Ascending aorta (tissue), 2 donors: ENCODE results near the gene ZNF891. TPM values are rescaled to one million over a fixed set of nuclear protein-coding genes. Genes with fewer than 3 reads are reported as not detected.

Experiments
- DNase-seq, 2 donors: peaks; one replicate each; pipeline ENCODE4 v3.0.0-alpha.2; 2019; ENCODE audit warnings: low spot score in 2 of 2
- H3K27ac ChIP-seq, 2 donors: fragments of 200-600 bp; sonication (generic); one replicate each; pipeline ENCODE4 v1.5.1; 2016 to 2017; ENCODE audit warnings: mild to moderate bottlenecking in 1 of 2
- H3K27me3 ChIP-seq: fragments of 200-600 bp; sonication (generic); one replicate; pipeline ENCODE4 v1.5.1; 2017
- H3K36me3 ChIP-seq, 2 donors: fragments of 200-600 bp; sonication (generic); one replicate each; pipeline ENCODE4 v1.5.1; 2016
- H3K4me1 ChIP-seq, 2 donors: fragments of 200-600 bp; sonication (generic); one replicate each; pipeline ENCODE4 v1.5.1; 2016 to 2017; ENCODE audit warnings: mild to moderate bottlenecking in 1 of 2
- H3K4me3 ChIP-seq, 2 donors: fragments of 200-600 bp; sonication (generic); one replicate each; pipeline ENCODE4 v1.5.1; 2016 to 2017; ENCODE audit warnings: mild to moderate bottlenecking in 1 of 2
- H3K9me3 ChIP-seq, 2 donors: fragments of 200-600 bp; sonication (generic); one replicate each; pipeline ENCODE4 v1.5.1; 2016
- CTCF ChIP-seq, 3 experiments: fragments of 200-600 bp in 2 of 3; fragments of 450-650 bp in 1 of 3; sonication (generic) in 2 of 3; IDR thresholded peaks; one replicate each; pipeline ENCODE4 v1.5.1; 2016 to 2019; ENCODE audit warnings: antibody characterized with exemption in 3 of 3, mild to moderate bottlenecking in 1 of 3, moderate library complexity in 1 of 3
- intact Hi-C: fragments of 100-400 bp; cut with DNase I; formaldehyde crosslinking; loops from one replicate; pipeline ENCODE4 v1.15.1; 2023
- total RNA-seq: library from RNA; depleted of rRNA; stranded (reverse); fragments of >200 nt; gene quantifications from one replicate; pipeline ENCODE4 v1.1.0, GENCODE V29; 2016

The ZNF891 gene
- total RNA-seq, 1 donor from 2014 or later, result 2.0 TPM

- H3K4me1 ChIP-seq, result no peaks in the 10 kb centered on the region
- H3K27me3 ChIP-seq, result no peaks in the 10 kb centered on the region
- H3K4me3 ChIP-seq, result no peak overlapping the region
- no peak for TF ChIP-seq CTCF (IDR thresholded peaks at IDR 0.05)
- peaks cover 98 to 100% of the 10 kb centered on the region in 2 donors for H3K9me3 ChIP-seq
- H3K27ac ChIP-seq, result no peak overlapping the region
- H3K36me3 ChIP-seq, result peaks cover 16% of the 10 kb centered on the region in 2 donors
- no peak for DNase-seq
- intact Hi-C loops, result no loop called here
These were observed 66.5 kb downstream of the ZNF891 start for GRCh38 chr12:133063556-133063955.

DNA sequence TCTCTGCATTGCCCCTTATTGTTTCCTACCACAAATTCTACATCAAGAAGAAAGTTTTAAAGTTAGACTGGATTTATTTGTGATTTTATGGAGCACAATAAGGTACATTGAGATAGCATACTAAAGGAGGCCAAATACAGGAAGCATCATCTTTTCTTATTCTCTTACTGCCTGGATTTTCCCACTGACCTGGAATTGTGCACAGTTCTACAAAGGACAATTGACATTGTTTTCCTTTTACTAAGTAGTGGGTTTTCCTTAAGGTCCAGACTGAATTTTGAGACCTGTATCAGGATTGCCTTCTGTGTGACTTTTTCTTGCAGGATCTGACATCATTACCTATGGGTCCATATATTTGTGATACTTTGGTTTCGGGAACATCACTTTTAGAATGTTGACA lies 68.1 kb downstream of the ZNF891 start:
- H3K27me3 ChIP-seq, result no peaks in the 10 kb centered on the region
- no peak overlapping the region for H3K27ac ChIP-seq
- H3K4me1 ChIP-seq, result no peaks in the 10 kb centered on the region
- peaks cover 31 to 32% of the 10 kb centered on the region in 2 donors for H3K36me3 ChIP-seq
- DNase-seq, result no peak
- intact Hi-C loops, result no loop called here
- H3K9me3 ChIP-seq, result peaks cover 99 to 100% of the 10 kb centered on the region in 2 donors
- H3K4me3 ChIP-seq, result no peak overlapping the region
- no peak for TF ChIP-seq CTCF (IDR thresholded peaks at IDR 0.05)

- TF ChIP-seq CTCF (IDR thresholded peaks at IDR 0.05), result no peak
These were observed 71.6 kb downstream of the ZNF891 start for GRCh38 chr12:133058203-133059113.

GRCh38 chr12:133057446-133057845 lies 72.6 kb downstream of the ZNF891 start:
- H3K36me3 ChIP-seq, result peaks cover 64 to 74% of the 10 kb centered on the region in 2 donors
- no peak overlapping the region for H3K4me3 ChIP-seq
- H3K27ac ChIP-seq, result no peak overlapping the region
- intact Hi-C loops, result no loop called here
- peaks cover 100% of the 10 kb centered on the region in 2 donors for H3K9me3 ChIP-seq
- H3K4me1 ChIP-seq, result no peaks in the 10 kb centered on the region
- no peak for TF ChIP-seq CTCF (IDR thresholded peaks at IDR 0.05)
- no peaks in the 10 kb centered on the region for H3K27me3 ChIP-seq
- DNase-seq, result no peak

More at GRCh38 chr12:133058203-133059113, 71.6 kb downstream of the ZNF891 start:
- intact Hi-C loops, result no loop called here
- Histone ChIP-seq H3K36me3 (peaks cover 55 to 64% of the 10 kb centered on the region in 2 donors), H3K27ac (no peak overlapping the region), H3K27me3 (no peaks in the 10 kb centered on the region), H3K9me3 (peaks cover 100% of the 10 kb centered on the region in 2 donors), H3K4me1 (no peaks in the 10 kb centered on the region), H3K4me3 (no peak overlapping the region)
- no peak for DNase-seq

Other genes with a start within 250 kb of the ZNF891 start
- 7.9 TPM for gene CHFR, start 242.7 kb downstream of the ZNF891 start, total RNA-seq
- 1.3 TPM for gene ZNF605, start 174.0 kb downstream of the ZNF891 start, total RNA-seq
- gene ZNF26, start 143.9 kb downstream of the ZNF891 start, total RNA-seq, result 73.4 TPM
- 2.7 TPM for gene ZNF84, start 92.8 kb downstream of the ZNF891 start, total RNA-seq
- gene ZNF140, start 49.4 kb downstream of the ZNF891 start, total RNA-seq, result 11.6 TPM
- 3.8 TPM for gene ZNF10, start 353 bp upstream of the ZNF891 start, total RNA-seq
- gene ZNF268, start 51.2 kb upstream of the ZNF891 start, total RNA-seq, result 38.5 TPM
- not detected for gene ANHX, start 105.6 kb upstream of the ZNF891 start, total RNA-seq